HUES64 (cell line): Measurements from ENCODE around the gene LDLRAD3.

Experiments
- H3K27ac ChIP-seq: 2 replicates; pipeline ENCODE4 v1.7.0; 2013; ENCODE audit warnings: low read depth, low read length, inconsistent platforms
- H3K27me3 ChIP-seq: 2 replicates; pipeline ENCODE4 v1.6.1; 2013; ENCODE audit warnings: mild to moderate bottlenecking, low read length; ENCODE audit not compliant: insufficient read depth
- H3K36me3 ChIP-seq: 2 replicates; pipeline ENCODE4 v1.6.1; 2013; ENCODE audit warnings: mild to moderate bottlenecking, low read length; ENCODE audit not compliant: insufficient read depth
- H3K4me1 ChIP-seq: 2 replicates; pipeline ENCODE4 v1.6.1; 2013; ENCODE audit warnings: mild to moderate bottlenecking, low read length, moderate library complexity; ENCODE audit not compliant: insufficient read depth
- H3K4me3 ChIP-seq: 2 replicates; pipeline ENCODE4 v1.5.1; 2013; ENCODE audit warnings: mild to moderate bottlenecking, low read length, moderate library complexity
- H3K9ac ChIP-seq: 2 replicates; pipeline ENCODE4 v1.6.1; 2013; ENCODE audit warnings: mild to moderate bottlenecking, low read depth, low read length
- H3K9me3 ChIP-seq: 2 replicates; pipeline ENCODE4 v1.6.1; 2013; ENCODE audit warnings: low read depth, low read length; ENCODE audit not compliant: insufficient read depth
- WGBS: fragments of 150-250, 120-280 bp; methylation state at CpG from one replicate; pipeline ENCODE4 v1.1.7; 2013; ENCODE audit warnings: missing lambda C conversion rate; 5-methylcytosine and 5-hydroxymethylcytosine counted together

The LDLRAD3 gene

GRCh38 chr11:36047344-36047743, 103.5 kb downstream of the LDLRAD3 start:
- Histone ChIP-seq H3K4me1 (peaks cover 27% of the 10 kb centered on the region), H3K36me3 (no peaks in the 10 kb centered on the region), H3K9ac (no peak overlapping the region), H3K9me3 (no peaks in the 10 kb centered on the region), H3K27ac (no peak overlapping the region), H3K27me3 (no peaks in the 10 kb centered on the region), H3K4me3 (no peak overlapping the region)
- WGBS: 100% methylated on average over 2 of the region's 2 CpGs

- Histone ChIP-seq H3K27ac (no peak overlapping the region), H3K9ac (no peak overlapping the region), H3K4me3 (no peak overlapping the region), H3K4me1 (peaks cover 27% of the 10 kb centered on the region), H3K27me3 (no peaks in the 10 kb centered on the region), H3K9me3 (no peaks in the 10 kb centered on the region), H3K36me3 (no peaks in the 10 kb centered on the region)
- 96% methylated on average over 3 of the region's 5 CpGs for WGBS
Measured at GRCh38 chr11:36048496-36049247, 104.8 kb downstream of the LDLRAD3 start.

DNA sequence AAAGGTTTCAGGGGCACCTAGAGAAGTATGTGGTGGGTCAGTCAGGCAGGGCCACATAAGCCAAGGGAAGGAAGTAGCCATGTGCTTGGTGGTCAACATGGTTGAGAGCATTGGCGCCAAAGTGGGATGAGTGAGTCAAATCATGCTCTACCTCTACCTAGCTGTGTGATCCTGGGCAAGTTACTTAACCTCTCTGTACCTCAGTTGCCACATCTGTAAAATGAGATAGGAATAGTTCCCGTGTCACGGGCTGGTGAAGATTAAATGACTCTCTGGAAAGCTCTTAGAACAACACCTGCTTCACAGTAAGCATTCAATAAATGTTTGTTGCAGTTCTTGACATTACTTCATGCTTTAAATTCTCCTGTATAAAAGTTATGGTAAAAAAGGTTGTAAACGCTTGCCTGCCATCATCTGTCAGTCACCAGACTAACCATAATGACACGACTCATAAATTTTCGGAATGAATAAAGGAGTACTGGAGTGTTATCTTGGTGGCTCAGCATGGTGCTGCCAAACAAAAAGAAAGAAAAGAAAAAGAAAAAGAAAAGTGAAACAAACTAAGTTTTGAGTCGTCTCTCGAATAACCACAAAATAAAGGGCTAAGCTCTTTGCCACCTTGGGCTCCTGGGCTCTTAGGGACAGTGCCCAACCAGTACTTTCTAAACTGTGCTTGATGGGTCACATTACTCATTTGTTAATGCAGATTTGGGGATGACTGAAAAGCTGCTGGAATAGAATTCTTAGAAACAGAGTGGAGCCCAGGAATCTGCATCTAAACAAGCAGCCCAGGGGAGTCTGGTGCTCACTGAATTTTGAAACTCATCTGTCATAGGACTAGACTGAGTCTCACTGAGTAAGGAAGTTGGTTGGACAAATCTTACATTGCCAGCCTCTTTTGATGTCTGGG, 107.6 kb downstream of the LDLRAD3 start:
- Histone ChIP-seq H3K27ac (no peak overlapping the region), H3K36me3 (no peaks in the 10 kb centered on the region), H3K4me3 (no peak overlapping the region), H3K9me3 (no peaks in the 10 kb centered on the region), H3K27me3 (no peaks in the 10 kb centered on the region), H3K4me1 (peaks cover 28% of the 10 kb centered on the region), H3K9ac (no peak overlapping the region)
- 86% methylated on average over 8 of the region's 8 CpGs for WGBS

DNA sequence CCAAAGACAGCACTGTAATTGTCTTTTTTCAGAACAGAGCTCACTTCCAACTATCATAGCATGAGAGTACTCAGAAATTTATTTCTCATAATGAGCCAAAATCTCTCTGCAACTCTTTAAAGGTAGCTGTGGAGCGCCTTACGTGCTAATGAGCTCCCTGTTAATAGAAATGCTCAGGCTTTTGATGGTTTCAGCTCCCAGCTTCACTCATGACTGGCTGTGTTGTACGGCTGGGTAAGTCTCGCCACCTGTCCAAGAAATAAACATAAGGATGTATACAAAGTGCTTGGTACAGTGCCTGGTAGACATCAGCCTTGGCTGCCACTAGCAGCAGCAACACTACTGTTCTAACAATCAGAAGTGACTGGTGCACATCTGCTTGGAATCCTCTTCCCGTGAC, 109.4 kb downstream of the LDLRAD3 start:
- no peaks in the 10 kb centered on the region for H3K9me3 ChIP-seq
- WGBS: 92% methylated on average over 5 of the region's 5 CpGs
- peaks cover 32% of the 10 kb centered on the region for H3K4me1 ChIP-seq
- no peak overlapping the region for H3K4me3 ChIP-seq
- no peak overlapping the region for H3K27ac ChIP-seq
- no peak overlapping the region for H3K9ac ChIP-seq
- no peaks in the 10 kb centered on the region for H3K36me3 ChIP-seq
- no peaks in the 10 kb centered on the region for H3K27me3 ChIP-seq

GRCh38 chr11:36053862-36054261, 110.0 kb downstream of the LDLRAD3 start:
- no peaks in the 10 kb centered on the region for H3K9me3 ChIP-seq
- 93% methylated on average over 3 of the region's 3 CpGs for WGBS
- no peak overlapping the region for H3K4me3 ChIP-seq
- H3K27me3 ChIP-seq: no peaks in the 10 kb centered on the region
- H3K9ac ChIP-seq: no peak overlapping the region
- H3K27ac ChIP-seq: no peak overlapping the region
- peaks cover 27% of the 10 kb centered on the region for H3K4me1 ChIP-seq
- no peaks in the 10 kb centered on the region for H3K36me3 ChIP-seq

DNA sequence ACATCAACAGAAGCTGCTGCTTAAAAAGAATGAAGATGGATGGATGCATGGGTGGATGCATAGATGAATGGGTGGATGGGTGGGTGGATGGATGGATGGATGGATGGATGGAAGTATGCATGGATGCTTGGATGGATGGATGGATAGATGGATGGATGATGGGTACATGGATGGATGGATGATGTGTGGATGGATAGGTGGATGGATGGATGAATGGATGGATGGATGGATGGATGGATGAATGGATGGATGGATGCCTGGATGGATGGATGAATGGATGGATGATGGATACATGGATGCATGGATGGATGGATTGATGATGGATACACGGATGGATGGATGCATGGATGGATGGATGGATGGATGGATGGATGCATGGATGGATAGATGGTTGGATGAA, 110.8 kb downstream of the LDLRAD3 start:
- WGBS: 88% methylated on average over 1 of the region's 1 CpG
- H3K27me3 ChIP-seq: no peaks in the 10 kb centered on the region
- H3K9me3 ChIP-seq: no peaks in the 10 kb centered on the region
- H3K27ac ChIP-seq: no peak overlapping the region
- peaks cover 20% of the 10 kb centered on the region for H3K4me1 ChIP-seq
- no peaks in the 10 kb centered on the region for H3K36me3 ChIP-seq
- H3K4me3 ChIP-seq: no peak overlapping the region
- H3K9ac ChIP-seq: no peak overlapping the region

- Histone ChIP-seq H3K27ac (no peak overlapping the region), H3K27me3 (no peaks in the 10 kb centered on the region), H3K4me3 (no peak overlapping the region), H3K36me3 (no peaks in the 10 kb centered on the region), H3K9ac (no peak overlapping the region), H3K4me1 (peaks cover 16% of the 10 kb centered on the region), H3K9me3 (no peaks in the 10 kb centered on the region)
- WGBS: 89% methylated on average over 8 of the region's 8 CpGs
Measured at GRCh38 chr11:36056160-36056751, 112.4 kb downstream of the LDLRAD3 start.

DNA sequence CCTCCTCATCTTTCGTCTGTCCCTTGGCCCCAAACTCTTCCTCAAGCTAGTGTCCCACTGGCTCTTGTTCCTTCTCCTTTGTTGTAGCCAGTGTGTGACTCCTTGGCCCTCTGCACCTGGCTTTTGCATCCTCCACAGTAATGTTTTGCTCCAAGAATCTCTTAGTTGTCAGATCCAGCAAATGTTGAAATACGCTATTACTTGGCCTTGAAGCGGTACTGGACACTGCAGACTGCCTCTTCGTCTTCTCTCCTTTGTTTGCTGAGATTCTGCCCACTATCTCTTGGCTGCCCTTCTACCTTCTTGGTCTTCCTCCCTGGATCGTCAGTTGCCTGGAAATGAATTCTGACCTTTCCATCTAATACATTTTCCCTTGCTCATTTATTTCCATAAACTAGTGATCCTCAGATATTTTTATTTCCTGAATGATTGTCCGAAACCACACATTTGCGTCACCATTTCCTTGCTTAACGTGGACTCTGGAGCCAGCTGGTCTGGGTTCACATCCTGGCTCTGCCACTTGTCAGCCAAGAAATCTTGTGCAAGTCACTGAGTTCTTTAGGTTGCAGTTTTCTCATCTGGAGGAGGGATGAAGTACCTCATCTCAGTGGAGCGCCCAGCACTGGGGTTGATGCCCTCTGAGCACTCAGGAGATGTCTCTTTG, 113.6 kb downstream of the LDLRAD3 start:
- Histone ChIP-seq H3K36me3 (no peaks in the 10 kb centered on the region), H3K27me3 (no peaks in the 10 kb centered on the region), H3K9ac (no peak overlapping the region), H3K4me1 (0 out of 2 replicates have a peak, but pooled peaks cover 5% of the 10 kb centered on the region), H3K27ac (no peak overlapping the region), H3K9me3 (no peaks in the 10 kb centered on the region), H3K4me3 (no peak overlapping the region)
- WGBS: 96% methylated on average over 9 of the region's 9 CpGs

DNA sequence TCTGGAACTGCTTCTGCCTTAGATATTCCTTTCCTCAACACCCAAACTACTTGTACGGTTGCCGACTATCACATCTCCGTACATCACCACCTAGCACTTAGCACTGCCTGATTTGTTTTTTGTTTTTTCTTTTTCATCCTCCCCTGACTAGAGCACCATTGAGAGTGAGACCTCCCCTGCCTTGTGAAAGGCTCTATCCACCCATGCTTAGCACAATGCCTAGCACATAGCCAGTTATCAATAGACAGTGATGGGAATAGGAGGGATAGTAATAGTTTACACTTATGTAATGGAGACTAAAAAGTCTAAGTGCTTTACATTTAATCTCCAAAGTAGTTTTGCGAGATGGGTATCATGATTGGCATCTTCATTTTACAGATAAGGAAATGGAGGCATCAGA, 115.8 kb downstream of the LDLRAD3 start:
- Histone ChIP-seq H3K36me3 (no peaks in the 10 kb centered on the region), H3K27me3 (no peaks in the 10 kb centered on the region), H3K4me1 (0 out of 2 replicates have a peak, but pooled peaks cover 5% of the 10 kb centered on the region), H3K27ac (no peak overlapping the region), H3K4me3 (no peak overlapping the region), H3K9ac (no peak overlapping the region), H3K9me3 (no peaks in the 10 kb centered on the region)
- 97% methylated on average over 4 of the region's 4 CpGs for WGBS

GRCh38 chr11:36060926-36061325, 117.1 kb downstream of the LDLRAD3 start:
- no peaks in the 10 kb centered on the region for H3K9me3 ChIP-seq
- no peak overlapping the region for H3K4me3 ChIP-seq
- no peak overlapping the region for H3K27ac ChIP-seq
- H3K4me1 ChIP-seq: 0 out of 2 replicates have a peak, but pooled peaks cover 5% of the 10 kb centered on the region
- 94% methylated on average over 7 of the region's 7 CpGs for WGBS
- H3K9ac ChIP-seq: no peak overlapping the region
- no peaks in the 10 kb centered on the region for H3K27me3 ChIP-seq
- H3K36me3 ChIP-seq: no peaks in the 10 kb centered on the region
